ENCODE results near the gene RPE65. TPM values are rescaled to one million over a fixed set of nuclear protein-coding genes. Genes with fewer than 3 reads are reported as not detected.
"Not testable (repeated sequence)": the region's sequence is repeated elsewhere in the genome, so short reads cannot be mapped to it uniquely, and the experiment has no call there.

The RPE65 gene
- total and polyA plus RNA-seq, 2 donors (not counting 3 experiments of a cell fraction or from before 2014, with no cell fraction given), result not detected

DNA sequence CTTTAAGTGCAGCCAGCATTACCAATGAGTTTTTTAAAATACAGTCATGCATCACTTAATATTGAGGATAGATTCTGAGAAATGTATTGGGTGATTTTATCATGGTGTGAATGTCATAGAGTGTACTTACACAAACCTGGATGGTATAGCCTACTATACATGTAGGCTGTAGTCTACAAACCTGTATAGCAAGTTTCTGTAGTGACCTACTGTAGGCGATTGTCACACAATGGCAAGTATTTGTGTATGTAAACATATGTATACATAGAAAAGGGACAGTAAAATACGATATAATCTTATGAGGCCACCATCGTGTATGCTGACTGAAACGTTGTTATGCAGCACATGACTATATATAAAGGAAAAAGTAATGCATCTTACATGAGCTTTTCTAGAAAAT lies 48.2 kb downstream of the RPE65 start:
- H3K27me3 ChIP-seq (ENCODE audit: control insufficient read depth in 2 of 2, insufficient read depth in 2 of 2, low read length in 2 of 2), result peaks cover 0 to 3% of the 10 kb centered on the region in 2 experiments
- no peak overlapping the region for H3K4me2 ChIP-seq (ENCODE audit: insufficient read depth, low read length)
- intact Hi-C loops (cut with micrococcal nuclease), result no loop called here
- H3K36me3 ChIP-seq (ENCODE audit: control insufficient read depth in 2 of 2, extremely low read depth in 1 of 2, insufficient read depth in 2 of 2, low read length in 2 of 2), result no peaks in the 10 kb centered on the region
- ChIA-PET POLR2A (no interaction called here), CTCF (interaction anchor here (1.6 kb wide), 1 partner anchor 16 kb away, joined by 3 read pairs; no protein-coding TSS in a partner anchor)
- H3K79me2 ChIP-seq (ENCODE audit: control insufficient read depth, insufficient read depth, low read length), result no peaks in the 10 kb centered on the region
- H3K9me3 ChIP-seq (replicated peaks; ENCODE audit: control insufficient read depth, insufficient read depth, low read length), result no peaks in the 10 kb centered on the region
- FAIRE-seq (no peak), DNase-seq (ENCODE audit: low read depth, low spot score) (no peak)
- H3K27ac ChIP-seq (ENCODE audit: insufficient read depth, low read depth, low read length), result no peak overlapping the region
- dilution Hi-C loops (cut with MboI; ENCODE audit: extremely low pct_ligation_motif_present, low sequenced_read_pairs), result no loop called here
- H4K20me1 ChIP-seq (replicated peaks; ENCODE audit: control insufficient read depth, extremely low read depth, insufficient read depth, low read length), result no peaks in the 10 kb centered on the region
- no peak overlapping the region for H2AFZ ChIP-seq (ENCODE audit: low read depth, low read length)
- no peak overlapping the region for H3K9ac ChIP-seq (replicated peaks; ENCODE audit: extremely low read depth, insufficient read depth, low read length)
- no peaks in the 10 kb centered on the region for H3K4me1 ChIP-seq (ENCODE audit: control insufficient read depth, extremely low read depth, insufficient read depth, low read length)
- TF ChIP-seq FOS (IDR thresholded peaks at IDR 0.05; ENCODE audit: borderline replicate concordance, insufficient read depth, low read length), result no peak
- TF ChIP-seq GATA2 (IDR thresholded peaks at IDR 0.05; ENCODE audit: insufficient read depth, insufficient read length, low read depth, low read length), result no peak
- TF ChIP-seq EZH2 (IDR thresholded peaks at IDR 0.05; ENCODE audit: borderline replicate concordance, low read depth, low read length, severe bottlenecking), result no peak
- no peak for TF ChIP-seq MAX (IDR thresholded peaks at IDR 0.05; ENCODE audit: insufficient read depth, insufficient read length)
- no peaks in the 10 kb centered on the region for H3K9me1 ChIP-seq (replicated peaks; ENCODE audit: control insufficient read depth, extremely low read depth, insufficient read depth, low read length)
- no TSS peak for BruUV-seq (replicated peaks)
- no peak overlapping the region for H3K4me3 ChIP-seq (replicated peaks in 1 of 3; ENCODE audit: insufficient read depth in 1 of 3, low read depth in 1 of 3, low read length in 3 of 3)

GRCh38 chr1:68395575-68395974 lies 54.2 kb downstream of the RPE65 start:
- FAIRE-seq; H3K4me2 ChIP-seq (ENCODE audit: insufficient read depth, low read length); H3K4me3 ChIP-seq (replicated peaks in 1 of 3; ENCODE audit: insufficient read depth in 1 of 3, low read depth in 1 of 3, low read length in 3 of 3); H4K20me1 ChIP-seq (replicated peaks; ENCODE audit: control insufficient read depth, extremely low read depth, insufficient read depth, low read length); POLR2A ChIA-PET; H3K27me3 ChIP-seq (ENCODE audit: control insufficient read depth in 2 of 2, insufficient read depth in 2 of 2, low read length in 2 of 2); H3K4me1 ChIP-seq (ENCODE audit: control insufficient read depth, extremely low read depth, insufficient read depth, low read length); H3K36me3 ChIP-seq (ENCODE audit: control insufficient read depth in 2 of 2, extremely low read depth in 1 of 2, insufficient read depth in 2 of 2, low read length in 2 of 2); H3K9me1 ChIP-seq (replicated peaks; ENCODE audit: control insufficient read depth, extremely low read depth, insufficient read depth, low read length); H3K9ac ChIP-seq (replicated peaks; ENCODE audit: extremely low read depth, insufficient read depth, low read length); H2AFZ ChIP-seq (ENCODE audit: low read depth, low read length); H3K27ac ChIP-seq (ENCODE audit: insufficient read depth, low read depth, low read length); H3K9me3 ChIP-seq (replicated peaks; ENCODE audit: control insufficient read depth, insufficient read depth, low read length); BruUV-seq (replicated peaks); DNase-seq (ENCODE audit: low read depth, low spot score); H3K79me2 ChIP-seq (ENCODE audit: control insufficient read depth, insufficient read depth, low read length); dilution Hi-C loops (cut with MboI; ENCODE audit: extremely low pct_ligation_motif_present, low sequenced_read_pairs); intact Hi-C loops (cut with micrococcal nuclease): not testable (repeated sequence)
- CTCF ChIA-PET, result interaction anchor here (0.6 kb wide), 1 partner anchor 223 kb away, joined by 3 read pairs; no protein-coding TSS in a partner anchor

- DNase-seq (ENCODE audit: low read depth, low spot score); H3K4me1 ChIP-seq (ENCODE audit: control insufficient read depth, extremely low read depth, insufficient read depth, low read length); dilution Hi-C loops (cut with MboI; ENCODE audit: extremely low pct_ligation_motif_present, low sequenced_read_pairs); H3K9ac ChIP-seq (replicated peaks; ENCODE audit: extremely low read depth, insufficient read depth, low read length); H3K27ac ChIP-seq (ENCODE audit: insufficient read depth, low read depth, low read length); H3K36me3 ChIP-seq (ENCODE audit: control insufficient read depth in 2 of 2, extremely low read depth in 1 of 2, insufficient read depth in 2 of 2, low read length in 2 of 2); H3K4me2 ChIP-seq (ENCODE audit: insufficient read depth, low read length); H3K27me3 ChIP-seq (ENCODE audit: control insufficient read depth in 2 of 2, insufficient read depth in 2 of 2, low read length in 2 of 2); intact Hi-C loops (cut with micrococcal nuclease); BruUV-seq (replicated peaks); FAIRE-seq; H2AFZ ChIP-seq (ENCODE audit: low read depth, low read length); H4K20me1 ChIP-seq (replicated peaks; ENCODE audit: control insufficient read depth, extremely low read depth, insufficient read depth, low read length); H3K79me2 ChIP-seq (ENCODE audit: control insufficient read depth, insufficient read depth, low read length); H3K4me3 ChIP-seq (replicated peaks in 1 of 3; ENCODE audit: insufficient read depth in 1 of 3, low read depth in 1 of 3, low read length in 3 of 3); H3K9me3 ChIP-seq (replicated peaks; ENCODE audit: control insufficient read depth, insufficient read depth, low read length); POLR2A ChIA-PET; H3K9me1 ChIP-seq (replicated peaks; ENCODE audit: control insufficient read depth, extremely low read depth, insufficient read depth, low read length): not testable (repeated sequence)
- CTCF ChIA-PET, result interaction anchor here (0.9 to 1.6 kb wide), 2 partner anchors 8 to 50 kb away, joined by 3 to 8 read pairs; no protein-coding TSS in a partner anchor
Measured at GRCh38 chr1:68392474-68392873, 57.3 kb downstream of the RPE65 start.
